ENCODE results near the gene ERFE. TPM values are rescaled to one million over a fixed set of nuclear protein-coding genes. Genes with fewer than 3 reads are reported as not detected.

Gene ERFE
- total RNA-seq, 3 donors from 2014 or later, result 0.38 to 0.58 (median 0.51) TPM

DNA sequence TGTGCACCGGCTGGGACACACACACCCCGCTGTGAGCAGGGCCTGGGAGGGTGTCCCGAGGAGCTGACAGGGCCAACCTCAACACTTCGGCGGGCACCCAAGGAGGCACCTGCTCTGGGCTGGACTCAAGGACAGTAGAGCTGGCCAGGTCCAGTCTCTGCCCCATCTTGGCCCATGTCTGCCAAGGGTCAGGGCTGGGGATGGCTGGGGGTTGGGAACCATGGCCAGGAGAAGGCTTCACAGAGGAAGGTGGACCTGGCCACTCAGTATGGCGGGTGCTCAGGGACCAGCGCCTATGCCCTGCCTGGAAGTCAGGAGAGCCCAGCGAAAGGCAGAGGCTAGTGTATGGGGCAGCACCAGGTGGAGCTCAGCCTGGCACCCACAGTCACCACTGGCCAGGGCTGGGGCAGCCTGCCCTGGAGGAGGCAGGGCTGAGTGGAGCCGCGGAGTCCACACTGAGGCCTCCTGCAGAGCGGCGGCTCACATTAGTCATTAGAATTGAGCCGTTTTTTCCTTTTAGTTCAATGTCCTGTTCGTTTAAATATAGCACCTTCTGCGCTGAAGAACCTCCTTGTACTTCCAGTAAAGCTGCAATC lies 4.2 kb downstream of the ERFE start:
- intact Hi-C loops (cut with DNase I, micrococcal nuclease), result no loop called here
- no peak for ATAC-seq
- TF ChIP-seq, protein P1, sequence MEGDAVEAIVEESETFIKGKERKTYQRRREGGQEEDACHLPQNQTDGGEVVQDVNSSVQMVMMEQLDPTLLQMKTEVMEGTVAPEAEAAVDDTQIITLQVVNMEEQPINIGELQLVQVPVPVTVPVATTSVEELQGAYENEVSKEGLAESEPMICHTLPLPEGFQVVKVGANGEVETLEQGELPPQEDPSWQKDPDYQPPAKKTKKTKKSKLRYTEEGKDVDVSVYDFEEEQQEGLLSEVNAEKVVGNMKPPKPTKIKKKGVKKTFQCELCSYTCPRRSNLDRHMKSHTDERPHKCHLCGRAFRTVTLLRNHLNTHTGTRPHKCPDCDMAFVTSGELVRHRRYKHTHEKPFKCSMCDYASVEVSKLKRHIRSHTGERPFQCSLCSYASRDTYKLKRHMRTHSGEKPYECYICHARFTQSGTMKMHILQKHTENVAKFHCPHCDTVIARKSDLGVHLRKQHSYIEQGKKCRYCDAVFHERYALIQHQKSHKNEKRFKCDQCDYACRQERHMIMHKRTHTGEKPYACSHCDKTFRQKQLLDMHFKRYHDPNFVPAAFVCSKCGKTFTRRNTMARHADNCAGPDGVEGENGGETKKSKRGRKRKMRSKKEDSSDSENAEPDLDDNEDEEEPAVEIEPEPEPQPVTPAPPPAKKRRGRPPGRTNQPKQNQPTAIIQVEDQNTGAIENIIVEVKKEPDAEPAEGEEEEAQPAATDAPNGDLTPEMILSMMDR (IDR thresholded peaks at IDR 0.05), result no peak

DNA sequence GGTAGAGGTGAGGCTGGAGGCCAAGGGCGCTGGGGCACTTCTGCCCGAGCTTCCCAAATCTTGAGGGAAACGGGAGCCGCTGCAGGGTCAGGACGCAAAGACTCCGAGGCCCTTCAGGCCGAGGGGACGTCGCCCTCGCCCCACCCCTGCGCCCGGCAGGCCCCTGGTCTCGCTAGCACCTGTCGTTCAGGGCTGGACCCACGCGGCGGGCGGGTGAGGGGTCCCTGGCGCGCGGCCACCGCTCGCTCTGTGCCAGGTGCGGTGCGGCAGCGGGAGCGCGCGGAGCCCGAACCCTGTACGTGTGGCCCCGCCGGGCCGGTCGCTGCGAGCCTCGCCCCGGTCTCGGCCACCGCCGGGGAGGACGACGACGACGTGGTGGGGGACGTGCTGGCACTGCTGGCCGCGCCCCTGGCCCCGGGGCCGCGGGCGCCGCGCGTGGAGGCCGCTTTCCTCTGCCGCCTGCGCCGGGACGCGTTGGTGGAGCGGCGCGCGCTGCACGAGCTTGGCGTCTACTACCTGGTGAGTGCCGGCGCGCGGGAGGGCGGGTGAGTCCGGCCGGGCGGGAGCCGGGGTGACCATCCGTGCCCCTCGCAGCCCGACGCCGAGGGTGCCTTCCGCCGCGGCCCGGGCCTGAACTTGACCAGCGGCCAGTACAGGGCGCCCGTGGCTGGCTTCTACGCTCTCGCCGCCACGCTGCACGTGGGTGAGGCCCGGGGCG lies 4.9 kb downstream of the ERFE start:
- TF ChIP-seq, protein P1 (IDR thresholded peaks at IDR 0.05), result no peak
- no peak overlapping the region for H3K4me3 ChIP-seq
- no peaks in the 10 kb centered on the region for H3K9me3 ChIP-seq
- intact Hi-C loops (cut with DNase I, micrococcal nuclease), result no loop called here
- DNase-seq, result peak in 2 of 3 donors; percentile 25 to 46
- peak; percentile 3 for ATAC-seq
- peaks cover 15% of the 10 kb centered on the region for H3K4me1 ChIP-seq (ENCODE audit: low read depth)
- no peaks in the 10 kb centered on the region for H3K36me3 ChIP-seq (ENCODE audit: low read depth)

More for the DNA sequence above, 4.2 kb downstream of the ERFE start:
- H3K36me3 ChIP-seq (ENCODE audit: low read depth), result no peaks in the 10 kb centered on the region
- no peak overlapping the region for H3K4me3 ChIP-seq
- no peaks in the 10 kb centered on the region for H3K9me3 ChIP-seq
- DNase-seq, result peak in 1 of 3 donors; percentile 20
- H3K4me1 ChIP-seq (ENCODE audit: low read depth), result peaks cover 21% of the 10 kb centered on the region

DNA sequence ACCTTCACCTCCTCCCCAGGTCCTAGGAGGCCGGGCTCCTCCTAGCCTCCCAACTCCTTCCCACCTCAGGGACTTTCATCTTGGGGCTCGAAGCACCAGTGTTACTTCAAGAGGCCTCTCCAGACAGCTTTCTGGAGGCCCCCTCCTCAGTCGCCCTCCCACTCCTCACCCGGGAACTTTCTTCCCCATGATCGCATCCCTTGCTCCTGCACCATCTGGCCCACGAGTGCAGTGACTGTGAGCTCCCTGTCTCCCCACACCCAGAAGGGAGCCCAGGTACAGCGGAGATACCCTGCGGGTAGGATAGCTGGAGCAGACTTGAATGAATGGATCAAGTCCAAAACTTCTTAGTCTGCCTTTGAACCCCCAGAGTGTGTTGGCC lies 6.1 kb downstream of the ERFE start:
- intact Hi-C loops (cut with DNase I, micrococcal nuclease), result no loop called here
- DNase-seq, result peak in 1 of 3 donors; percentile 18
- Histone ChIP-seq H3K36me3 (ENCODE audit: low read depth) (no peaks in the 10 kb centered on the region), H3K4me1 (ENCODE audit: low read depth) (peaks cover 10% of the 10 kb centered on the region), H3K4me3 (no peak overlapping the region), H3K9me3 (no peaks in the 10 kb centered on the region)
- no peak for ATAC-seq
- TF ChIP-seq, protein P1 (IDR thresholded peaks at IDR 0.05), result no peak

DNA sequence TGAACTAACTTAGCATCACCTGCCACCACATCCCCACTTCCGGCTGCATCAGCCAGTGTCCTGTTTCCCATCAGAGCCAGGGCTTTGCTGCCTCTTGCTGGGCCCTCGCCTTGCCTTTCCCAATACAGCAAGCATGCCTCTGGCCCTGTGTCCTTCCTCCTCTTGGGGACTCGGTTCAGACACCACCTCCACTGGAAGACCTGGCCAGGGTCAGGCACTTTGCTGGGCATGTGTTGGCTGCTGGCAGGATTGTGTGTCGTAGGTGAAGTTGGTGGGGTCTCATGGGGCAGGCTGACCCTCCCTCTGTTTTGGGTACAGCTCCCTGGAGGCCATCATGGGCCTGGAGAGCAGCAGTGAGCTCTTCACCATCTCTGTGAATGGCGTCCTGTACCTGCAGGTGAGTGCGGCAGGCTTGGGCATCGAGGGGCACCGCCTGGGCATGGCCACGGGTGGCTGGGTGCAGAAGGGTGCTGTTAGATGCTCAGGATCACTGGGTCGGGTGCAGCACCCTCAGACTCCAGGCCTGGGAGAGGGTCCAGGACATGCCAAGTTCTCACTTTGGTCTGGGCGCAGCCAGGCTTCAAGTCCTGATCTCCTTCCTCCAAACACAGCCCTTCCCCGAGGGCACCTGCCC lies 6.6 kb downstream of the ERFE start:
- DNase-seq (peak in 1 of 3 donors; percentile 31), ATAC-seq (no peak)
- Histone ChIP-seq H3K4me1 (ENCODE audit: low read depth) (peaks cover 12% of the 10 kb centered on the region), H3K36me3 (ENCODE audit: low read depth) (no peaks in the 10 kb centered on the region), H3K4me3 (no peak overlapping the region), H3K9me3 (no peaks in the 10 kb centered on the region)
- intact Hi-C loops (cut with DNase I, micrococcal nuclease), result no loop called here
- TF ChIP-seq, protein P1 (IDR thresholded peaks at IDR 0.05), result no peak

DNA sequence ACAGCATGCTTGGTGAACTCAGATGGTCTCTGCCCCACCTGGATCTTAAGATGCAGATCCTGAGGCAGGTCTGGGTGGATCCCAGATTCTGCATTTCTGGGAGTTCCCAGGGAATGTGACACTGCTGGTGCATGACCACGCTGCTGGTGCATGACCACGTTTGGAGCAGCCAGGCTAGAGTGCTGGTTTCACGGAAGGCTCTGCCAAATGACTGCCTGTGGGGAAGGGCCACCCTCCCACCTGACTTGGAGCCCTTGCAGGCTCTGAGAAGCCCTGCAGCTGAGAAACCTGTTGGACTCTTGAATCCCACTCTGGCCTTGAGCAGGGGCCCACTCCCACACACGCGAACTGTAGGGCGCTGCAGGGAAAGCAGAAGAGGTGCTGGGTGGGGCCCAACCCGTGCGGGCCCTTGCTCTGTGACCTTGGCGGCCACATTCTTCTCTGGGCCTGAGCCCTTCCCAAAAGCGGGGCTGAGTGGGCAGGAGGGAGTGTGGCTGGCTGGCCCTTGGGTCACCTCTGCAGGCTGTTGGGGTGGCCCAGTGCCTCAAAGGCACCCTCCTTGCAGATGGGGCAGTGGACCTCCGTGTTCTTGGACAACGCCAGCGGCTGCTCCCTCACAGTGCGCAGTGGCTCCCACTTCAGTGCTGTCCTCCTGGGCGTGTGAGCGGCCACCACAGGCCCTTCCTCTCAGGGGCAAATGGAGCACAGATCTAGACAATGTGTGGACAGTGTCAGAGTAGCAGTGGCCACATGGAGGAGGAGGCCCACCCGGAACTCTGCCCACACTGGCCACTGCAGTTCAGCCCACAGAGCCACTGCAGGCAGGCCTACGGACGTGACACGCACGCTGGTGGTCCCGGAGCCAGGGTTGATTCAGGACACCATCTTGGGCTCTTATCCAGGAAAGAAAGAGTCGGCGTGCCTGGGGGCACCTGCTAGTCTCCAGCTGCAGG lies 7.9 kb downstream of the ERFE start:
- intact Hi-C loops (cut with DNase I, micrococcal nuclease), result no loop called here
- no peak overlapping the region for H3K4me3 ChIP-seq
- peaks cover 12% of the 10 kb centered on the region for H3K4me1 ChIP-seq (ENCODE audit: low read depth)
- no peaks in the 10 kb centered on the region for H3K9me3 ChIP-seq
- ATAC-seq, result no peak
- TF ChIP-seq, protein P1 (IDR thresholded peaks at IDR 0.05), result no peak
- H3K36me3 ChIP-seq (ENCODE audit: low read depth), result no peaks in the 10 kb centered on the region
- DNase-seq, result peak in 1 of 3 donors; percentile 41

Measured in mucosa of descending colon (tissue), 3 donors.